ENCODE data around the gene TMEM263.

- TF ChIP-seq CTCF (IDR thresholded peaks at IDR 0.05) (no peak), POLR2A (IDR thresholded peaks at IDR 0.05) (no peak)
These were observed 8.8 kb downstream of the TMEM263 start for GRCh38 chr12:106964526-106964925.
